Epidermal melanocyte (primary cell): ENCODE results near the gene KPTN.

Experiments
- DNase-seq: peaks from one replicate; pipeline ENCODE4 v3.0.0; 2011; ENCODE audit warnings: low spot score; ENCODE audit not compliant: insufficient read length

The KPTN gene

GRCh38 chr19:47469719-47470118 lies 14.3 kb downstream of the KPTN start:
- no peak for DNase-seq

GRCh38 chr19:47469363-47469700 lies 14.7 kb downstream of the KPTN start:
- no peak for DNase-seq

- no peak for DNase-seq
Measured at GRCh38 chr19:47467914-47468313, 16.1 kb downstream of the KPTN start.

GRCh38 chr19:47465957-47466356 lies 18.1 kb downstream of the KPTN start:
- DNase-seq, result no peak

GRCh38 chr19:47464675-47465419 lies 19.2 kb downstream of the KPTN start:
- no peak for DNase-seq

- DNase-seq, result no peak
Measured at GRCh38 chr19:47461876-47462275, 22.1 kb downstream of the KPTN start.

GRCh38 chr19:47459477-47459876 lies 24.5 kb downstream of the KPTN start:
- no peak for DNase-seq

GRCh38 chr19:47458672-47459071 lies 25.3 kb downstream of the KPTN start:
- no peak for DNase-seq

- no peak for DNase-seq
Measured at GRCh38 chr19:47456721-47457474, 27.1 kb downstream of the KPTN start.

- DNase-seq, result no peak
Measured at GRCh38 chr19:47450478-47450877, 33.5 kb downstream of the KPTN start.

GRCh38 chr19:47448360-47448727 lies 35.7 kb downstream of the KPTN start:
- no peak for DNase-seq

- DNase-seq, result no peak
Measured at GRCh38 chr19:47447470-47448359, 36.3 kb downstream of the KPTN start.

GRCh38 chr19:47446534-47447469 lies 37.2 kb downstream of the KPTN start:
- DNase-seq, result no peak

- no peak for DNase-seq
Measured at GRCh38 chr19:47445937-47446402, 38.0 kb downstream of the KPTN start.

GRCh38 chr19:47445527-47445926 lies 38.5 kb downstream of the KPTN start:
- no peak for DNase-seq

- no peak for DNase-seq
Measured at GRCh38 chr19:47444388-47444821, 39.6 kb downstream of the KPTN start.

GRCh38 chr19:47443331-47443730 lies 40.7 kb downstream of the KPTN start:
- DNase-seq, result no peak

- DNase-seq, result no peak
Measured at GRCh38 chr19:47438793-47439220, 45.2 kb downstream of the KPTN start.

GRCh38 chr19:47437500-47437899 lies 46.5 kb downstream of the KPTN start:
- DNase-seq, result no peak

GRCh38 chr19:47436712-47437401 lies 47.2 kb downstream of the KPTN start:
- peak; percentile 72 for DNase-seq
